ENCODE results near the gene PEX5L.
A peak's percentile ranks its signal among the peaks of the same experiment; 100 is the strongest.

PEX5L gene

DNA sequence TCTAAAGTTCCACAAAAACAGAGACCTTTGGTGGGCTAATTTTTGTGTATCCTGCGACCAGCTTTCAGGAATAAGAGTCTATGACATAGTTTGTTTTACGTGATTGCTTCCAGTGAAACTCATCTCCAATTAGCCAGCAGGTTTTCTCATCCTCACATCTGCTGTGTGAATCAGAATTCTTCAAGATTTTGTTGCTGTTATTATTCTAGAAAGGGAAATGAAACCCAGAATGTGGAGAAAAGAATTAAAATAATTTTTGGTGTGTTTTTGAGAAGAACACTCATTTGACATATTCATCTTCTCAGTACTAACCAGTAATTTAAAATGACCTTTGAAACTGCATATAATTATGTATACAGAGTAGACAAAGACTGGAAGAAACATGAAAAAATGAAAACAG is 208.0 kb downstream of the PEX5L start:
- TF ChIP-seq, protein P1, sequence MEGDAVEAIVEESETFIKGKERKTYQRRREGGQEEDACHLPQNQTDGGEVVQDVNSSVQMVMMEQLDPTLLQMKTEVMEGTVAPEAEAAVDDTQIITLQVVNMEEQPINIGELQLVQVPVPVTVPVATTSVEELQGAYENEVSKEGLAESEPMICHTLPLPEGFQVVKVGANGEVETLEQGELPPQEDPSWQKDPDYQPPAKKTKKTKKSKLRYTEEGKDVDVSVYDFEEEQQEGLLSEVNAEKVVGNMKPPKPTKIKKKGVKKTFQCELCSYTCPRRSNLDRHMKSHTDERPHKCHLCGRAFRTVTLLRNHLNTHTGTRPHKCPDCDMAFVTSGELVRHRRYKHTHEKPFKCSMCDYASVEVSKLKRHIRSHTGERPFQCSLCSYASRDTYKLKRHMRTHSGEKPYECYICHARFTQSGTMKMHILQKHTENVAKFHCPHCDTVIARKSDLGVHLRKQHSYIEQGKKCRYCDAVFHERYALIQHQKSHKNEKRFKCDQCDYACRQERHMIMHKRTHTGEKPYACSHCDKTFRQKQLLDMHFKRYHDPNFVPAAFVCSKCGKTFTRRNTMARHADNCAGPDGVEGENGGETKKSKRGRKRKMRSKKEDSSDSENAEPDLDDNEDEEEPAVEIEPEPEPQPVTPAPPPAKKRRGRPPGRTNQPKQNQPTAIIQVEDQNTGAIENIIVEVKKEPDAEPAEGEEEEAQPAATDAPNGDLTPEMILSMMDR (conservative IDR thresholded peaks at IDR 0.05), result no peak
- H3K27ac ChIP-seq, result no peak overlapping the region

DNA sequence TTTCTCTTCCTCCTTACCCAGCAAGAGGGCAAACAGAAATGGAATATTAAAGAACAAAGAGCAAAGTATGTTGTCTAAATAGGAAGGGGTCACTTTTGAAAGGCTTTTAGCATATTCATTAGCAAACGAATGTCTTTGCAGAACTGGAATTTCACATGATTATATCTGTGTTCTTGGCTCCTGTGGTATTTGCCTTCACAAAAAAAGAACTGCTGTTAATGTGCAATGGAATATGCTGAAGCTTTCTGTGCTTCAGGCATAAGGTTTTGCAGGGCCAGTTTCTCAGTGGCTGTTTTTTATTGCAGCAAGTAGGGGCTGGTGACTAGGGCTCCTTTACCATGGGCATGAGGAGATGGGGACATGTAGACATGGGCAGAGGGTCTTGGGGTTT is 210.5 kb downstream of the PEX5L start:
- H3K27ac ChIP-seq, result peak overlapping the region; percentile 79
- TF ChIP-seq, protein P1 (conservative IDR thresholded peaks at IDR 0.05), result no peak

DNA sequence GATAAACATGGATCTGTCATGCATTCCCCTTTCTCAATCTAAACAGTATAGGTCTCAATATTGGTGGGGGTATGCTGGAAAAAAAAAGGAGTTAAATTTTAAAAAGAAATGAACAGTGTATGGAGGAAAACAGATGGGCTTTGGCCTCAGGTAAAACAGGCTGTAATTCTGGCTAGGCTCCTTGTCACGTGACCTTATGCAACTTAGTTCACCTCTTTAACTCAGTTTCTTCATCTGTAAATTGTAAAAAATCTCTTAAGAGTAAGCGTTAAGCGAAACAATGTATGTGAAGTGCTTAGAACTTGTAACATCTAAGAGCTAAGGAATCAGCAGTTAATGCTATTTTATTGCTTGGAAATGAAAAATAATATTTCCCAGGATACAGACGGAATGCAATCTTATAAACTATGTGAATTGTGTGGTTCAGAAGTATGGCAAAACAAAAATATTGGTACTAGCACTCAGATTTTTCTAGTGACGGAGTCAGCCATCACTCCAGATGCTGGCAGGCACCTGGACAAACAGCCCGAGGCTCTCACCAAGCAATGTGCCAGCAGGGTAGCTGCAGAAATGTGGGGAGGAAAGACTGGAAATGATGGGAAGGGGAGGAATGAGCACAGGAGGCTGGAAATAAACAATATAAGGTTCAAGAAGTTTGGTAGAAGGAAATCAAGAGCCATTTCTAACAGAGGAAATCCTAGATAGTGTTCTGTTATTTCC is 211.1 kb downstream of the PEX5L start:
- H3K27ac ChIP-seq, result peak overlapping the region; percentile 79
- TF ChIP-seq, protein P1 (conservative IDR thresholded peaks at IDR 0.05), result no peak

DNA sequence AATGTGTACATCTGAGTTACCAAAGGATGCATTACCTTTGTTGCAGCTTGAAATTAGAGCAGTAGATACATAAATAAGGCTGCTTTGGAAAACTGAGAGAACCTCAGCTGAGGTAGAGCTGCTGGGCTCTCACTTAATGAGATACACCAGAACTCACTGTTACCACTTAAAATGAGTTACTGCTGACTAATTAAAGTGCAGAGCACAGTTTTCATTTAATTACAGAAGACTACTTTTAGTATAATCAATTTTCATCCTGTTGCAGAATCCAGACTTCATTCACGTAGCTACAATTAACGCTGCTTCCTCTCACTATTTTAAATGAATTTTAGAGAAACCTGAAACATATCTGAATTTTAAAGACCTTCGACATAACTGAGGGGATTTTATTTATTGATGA is 214.4 kb downstream of the PEX5L start:
- TF ChIP-seq, protein P1 (conservative IDR thresholded peaks at IDR 0.05), result no peak
- peak overlapping the region; percentile 17; the same call in 1 of the 2 replicates for H3K27ac ChIP-seq

DNA sequence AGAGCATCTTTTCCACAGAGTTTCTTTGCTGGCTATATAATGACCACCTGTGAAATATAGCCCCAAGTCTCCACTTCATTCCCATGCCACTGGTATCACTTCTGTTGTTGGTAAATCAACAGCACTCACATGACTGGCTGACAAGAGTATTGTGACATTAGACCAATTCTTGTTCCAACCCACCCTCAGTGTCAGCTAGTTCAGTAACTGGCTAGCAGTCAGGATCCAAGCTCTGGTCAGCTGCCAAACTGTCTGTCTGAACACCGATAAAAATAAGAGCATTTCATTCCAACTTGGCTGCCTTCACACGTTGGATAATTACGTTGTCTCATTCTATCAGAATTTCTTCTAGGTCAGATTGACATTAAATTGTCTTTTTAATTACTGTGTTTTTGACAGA is 217.4 kb downstream of the PEX5L start:
- H3K27ac ChIP-seq, result no peak overlapping the region
- TF ChIP-seq, protein P1 (conservative IDR thresholded peaks at IDR 0.05), result no peak

DNA sequence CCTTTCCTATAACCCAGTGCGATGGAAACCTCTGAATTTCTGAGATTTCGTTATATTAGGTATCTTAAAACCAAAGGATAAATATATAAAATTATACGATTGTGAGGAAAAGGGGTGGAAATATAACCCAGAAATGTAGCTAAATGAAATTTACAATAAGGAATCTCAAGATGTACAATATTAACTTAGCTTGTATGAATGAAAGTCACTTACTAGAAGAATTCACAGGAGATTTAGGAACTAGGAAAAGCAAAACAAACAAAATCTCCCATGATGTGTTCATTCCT is 224.7 kb downstream of the PEX5L start:
- no peak overlapping the region for H3K27ac ChIP-seq
- TF ChIP-seq, protein P1 (conservative IDR thresholded peaks at IDR 0.05), result no peak

DNA sequence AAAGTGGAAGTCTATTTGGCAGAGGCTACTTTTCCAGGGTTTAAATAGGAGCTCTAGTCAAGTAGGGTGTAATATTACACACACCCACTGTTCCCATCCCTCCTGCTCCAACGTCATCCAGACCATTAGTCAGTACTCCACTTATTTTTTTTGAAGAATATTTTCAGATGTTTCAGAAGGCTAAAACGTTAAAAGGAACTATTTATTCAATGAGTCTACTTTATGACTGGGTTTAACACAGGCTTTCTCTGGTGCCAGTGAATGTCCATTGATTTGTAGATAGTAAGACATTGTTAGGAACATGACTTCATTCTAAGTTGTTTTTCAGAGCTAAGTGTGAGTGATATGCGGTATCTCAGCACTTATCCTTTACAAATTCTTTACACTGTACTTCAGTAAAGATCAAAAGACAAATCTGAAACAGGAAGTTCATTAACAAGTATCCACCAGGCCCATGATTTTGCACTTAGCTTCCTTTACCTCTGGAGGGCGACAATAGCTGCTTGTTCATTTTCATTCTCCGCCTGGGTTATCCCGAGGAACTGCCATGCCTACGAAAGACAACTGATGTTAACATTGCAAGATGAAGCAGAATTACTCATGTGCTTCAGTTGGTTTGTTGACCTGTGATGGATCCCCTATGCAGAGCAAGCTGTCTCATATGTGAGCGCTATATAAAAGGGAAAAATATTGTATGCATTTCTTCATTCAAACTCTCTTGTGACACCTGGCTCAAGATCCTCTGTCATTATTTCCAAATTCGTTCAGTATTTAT is 225.2 kb downstream of the PEX5L start:
- TF ChIP-seq, protein P1 (conservative IDR thresholded peaks at IDR 0.05), result peak; percentile 85
- H3K27ac ChIP-seq, result no peak overlapping the region
